Skin of body (tissue), 2 donors: ENCODE results near the gene CEP57L1. TPM values are rescaled to one million over a fixed set of nuclear protein-coding genes. Genes with fewer than 3 reads are reported as not detected.
"Not testable (repeated sequence)": the region's sequence is repeated elsewhere in the genome, so short reads cannot be mapped to it uniquely, and the experiment has no call there.

Experiments
- DNase-seq: peaks from one replicate; lab custom pipeline; 2025; lab: John Stamatoyannopoulos, UW
- total RNA-seq: library from RNA; depleted of rRNA; stranded (reverse); fragments of >200 nt; gene quantifications from one replicate; pipeline ENCODE4 v1.2.3, GENCODE V29; 2014

Gene CEP57L1
- total RNA-seq, 1 donor from 2014 or later = 36.8 TPM

DNA sequence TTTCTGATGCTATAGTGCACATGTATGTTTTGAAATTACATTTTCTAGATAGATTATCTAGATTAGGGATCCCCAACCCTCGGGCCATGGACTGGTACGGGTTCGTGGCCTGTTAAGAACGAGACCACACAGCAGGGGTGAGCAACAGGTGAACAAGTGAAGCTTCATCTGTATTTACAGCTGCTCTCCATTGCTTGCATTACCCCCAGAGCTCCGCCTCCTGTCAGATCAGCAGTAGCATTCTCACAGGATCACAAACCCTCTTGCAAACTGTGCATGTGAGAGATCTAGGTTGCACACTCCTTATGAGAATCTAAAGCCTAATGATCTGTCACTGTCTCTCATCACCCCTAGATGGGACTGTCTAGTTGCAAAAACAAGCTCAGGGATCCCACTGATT lies 10.4 kb downstream of the CEP57L1 start:
- no peak for DNase-seq

DNA sequence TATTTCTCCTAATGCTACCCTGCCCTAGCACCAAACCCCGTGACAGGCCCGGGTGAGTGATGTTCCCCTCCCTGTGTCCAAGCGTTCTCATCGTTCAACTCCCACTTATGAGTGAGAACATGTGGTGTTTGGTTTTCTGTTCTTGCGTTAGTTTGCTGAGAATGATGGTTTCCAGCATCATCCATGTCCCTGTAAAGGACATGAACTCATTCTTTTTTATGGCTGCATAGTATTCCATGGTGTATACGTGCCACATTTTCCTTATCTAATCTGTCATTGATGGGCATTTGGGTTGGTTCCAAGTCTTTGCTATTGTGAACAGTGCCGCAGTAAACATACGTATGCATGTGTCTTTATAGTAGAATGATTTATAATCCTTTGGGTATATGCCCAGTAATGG lies 14.4 kb downstream of the CEP57L1 start:
- DNase-seq = not testable (repeated sequence)

DNA sequence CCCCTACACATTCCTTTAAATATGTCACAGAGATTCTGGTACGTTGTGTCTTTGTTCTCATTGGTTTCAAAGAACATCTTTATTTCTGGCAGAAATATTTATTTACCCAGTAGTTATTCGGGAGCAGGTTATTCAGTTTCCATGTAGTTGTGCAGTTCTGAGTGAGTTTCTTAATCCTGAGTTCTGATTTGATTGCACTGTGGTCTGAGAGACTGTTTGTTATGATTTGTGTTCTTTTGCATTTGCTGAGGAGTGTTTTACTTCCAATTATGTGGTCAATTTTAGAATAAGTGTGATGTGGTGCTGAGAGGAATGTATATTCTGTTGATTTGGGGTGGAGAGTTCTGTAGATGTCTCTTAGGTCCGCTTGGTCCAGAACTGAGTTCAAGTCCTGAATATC lies 17.4 kb downstream of the CEP57L1 start:
- DNase-seq = not testable (repeated sequence)

DNA sequence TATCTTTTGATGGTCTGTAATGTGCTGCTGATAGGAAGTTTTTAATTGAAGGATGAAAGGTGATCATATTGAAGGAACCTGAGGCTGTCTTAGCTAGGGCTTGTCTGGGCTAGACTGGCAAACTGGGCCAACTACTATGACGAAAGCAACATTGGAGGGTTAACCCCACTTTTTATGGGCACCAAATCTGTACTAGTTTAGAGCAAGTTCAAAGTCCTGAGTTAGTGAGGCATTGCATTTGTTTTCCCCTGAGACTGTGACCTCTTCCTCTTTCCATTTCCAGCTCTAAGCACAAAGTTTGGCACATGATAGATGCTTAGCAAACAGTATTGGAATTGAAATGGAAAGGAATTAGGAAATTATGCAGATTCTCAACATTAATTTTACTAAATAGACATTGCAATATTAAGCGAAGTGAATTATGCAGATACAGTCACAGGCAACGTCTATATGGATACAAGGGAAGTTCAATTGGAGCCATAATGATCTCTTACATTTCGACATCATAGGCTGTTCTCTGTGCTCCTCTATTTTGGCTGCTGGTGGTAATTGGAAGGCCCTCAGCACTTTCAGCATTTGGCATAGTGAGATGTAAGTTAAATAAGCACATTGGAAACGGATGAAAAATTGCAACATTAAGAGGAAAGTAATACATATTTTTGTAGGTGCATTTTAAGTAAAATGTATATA lies 22.2 kb downstream of the CEP57L1 start:
- DNase-seq = peak; percentile 9

DNA sequence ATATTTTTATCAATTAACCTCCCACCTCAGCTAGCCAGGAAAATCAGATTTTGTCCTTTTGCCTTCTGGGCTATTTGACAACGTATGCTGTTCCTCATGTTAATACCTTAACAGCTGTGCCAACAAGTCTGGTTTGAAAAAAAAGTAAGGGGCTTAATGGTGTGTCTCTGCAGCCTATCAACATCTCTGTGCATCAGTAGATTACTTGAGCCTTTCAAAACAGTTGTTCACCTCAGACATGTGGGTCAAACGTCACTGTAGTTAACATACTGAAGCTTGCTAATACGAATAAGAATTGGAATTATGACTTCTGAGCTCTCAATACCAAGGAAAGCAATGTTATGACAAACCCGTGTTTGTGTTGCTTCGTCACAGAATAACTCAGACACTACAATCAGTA lies 23.0 kb downstream of the CEP57L1 start:
- no peak for DNase-seq

DNA sequence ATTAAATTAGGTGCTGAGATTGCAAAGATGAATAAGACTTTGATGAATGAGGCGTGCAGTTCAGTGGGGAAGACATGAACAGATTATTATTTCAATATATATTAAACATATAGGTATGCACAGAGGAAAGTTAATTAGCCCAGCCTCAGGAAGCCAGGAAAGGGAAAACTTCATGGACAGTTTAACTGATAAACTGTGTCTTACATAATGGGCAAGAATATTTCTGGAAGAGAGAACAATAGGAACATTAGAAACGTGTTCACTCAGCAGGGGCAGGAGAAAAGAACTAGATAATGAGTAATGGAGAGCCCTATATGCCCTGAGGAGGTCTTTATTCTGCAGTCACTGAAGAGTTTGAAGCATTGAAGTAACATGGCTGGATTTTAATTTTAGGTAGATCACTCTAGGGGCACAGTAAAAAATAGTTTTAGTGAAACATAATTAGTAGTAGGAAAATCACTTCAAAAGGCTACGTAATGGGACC lies 23.6 kb downstream of the CEP57L1 start:
- DNase-seq = no peak

DNA sequence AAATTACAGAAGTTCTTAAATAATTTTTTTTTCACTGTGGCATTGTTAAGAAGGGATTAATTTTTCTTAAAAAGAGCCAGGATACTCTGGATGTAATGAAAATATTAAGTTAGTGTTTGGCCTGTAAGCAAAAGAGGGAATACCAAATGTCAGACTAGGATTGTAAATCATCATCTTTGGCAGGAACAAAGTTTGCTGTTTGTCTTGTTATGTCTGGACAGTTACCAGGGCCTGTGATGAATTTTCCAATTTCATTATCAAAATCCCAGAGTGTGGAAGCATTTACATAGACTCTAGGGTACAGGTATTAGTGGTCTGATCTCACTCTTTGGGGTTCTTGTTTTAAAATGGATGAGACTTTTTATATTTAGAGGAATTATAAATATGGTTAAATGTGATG lies 26.1 kb downstream of the CEP57L1 start:
- DNase-seq = no peak

DNA sequence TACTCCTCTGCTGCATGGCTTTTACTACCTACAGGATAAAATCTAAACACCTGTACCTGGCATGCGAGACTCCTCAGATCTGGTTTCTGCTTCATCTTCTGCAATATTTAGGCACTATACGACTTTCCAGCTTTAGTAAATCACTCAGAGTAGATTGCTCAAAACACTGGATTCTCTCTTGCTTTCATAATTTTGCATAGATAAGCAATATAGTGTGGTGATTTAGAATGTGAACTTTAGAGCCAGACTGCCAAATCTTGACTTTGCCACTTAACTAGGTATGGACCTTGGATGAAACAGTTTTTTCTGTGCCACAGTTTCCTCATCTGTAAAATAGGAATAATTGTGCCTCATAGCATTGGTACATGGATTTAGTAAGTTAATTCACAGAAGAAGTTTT lies 28.9 kb downstream of the CEP57L1 start:
- DNase-seq = no peak

DNA sequence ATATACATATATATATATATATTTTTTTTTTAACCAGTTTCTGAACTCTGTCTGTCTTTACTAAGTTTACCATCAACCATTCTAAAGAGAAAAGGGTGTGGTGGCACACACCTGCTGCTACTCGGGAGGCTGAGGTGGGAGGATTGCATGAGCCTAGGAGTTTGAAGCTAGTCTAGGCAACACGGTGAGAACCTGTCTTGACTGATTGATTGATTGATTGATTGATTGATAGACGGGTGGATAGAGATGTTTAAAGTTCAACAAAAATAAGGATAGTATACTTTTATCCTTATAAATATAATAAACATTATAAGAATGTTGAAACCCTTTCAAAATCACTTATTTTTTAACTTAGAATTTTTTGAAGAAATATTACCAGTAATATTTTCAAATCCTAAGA lies 30.2 kb downstream of the CEP57L1 start:
- no peak for DNase-seq

DNA sequence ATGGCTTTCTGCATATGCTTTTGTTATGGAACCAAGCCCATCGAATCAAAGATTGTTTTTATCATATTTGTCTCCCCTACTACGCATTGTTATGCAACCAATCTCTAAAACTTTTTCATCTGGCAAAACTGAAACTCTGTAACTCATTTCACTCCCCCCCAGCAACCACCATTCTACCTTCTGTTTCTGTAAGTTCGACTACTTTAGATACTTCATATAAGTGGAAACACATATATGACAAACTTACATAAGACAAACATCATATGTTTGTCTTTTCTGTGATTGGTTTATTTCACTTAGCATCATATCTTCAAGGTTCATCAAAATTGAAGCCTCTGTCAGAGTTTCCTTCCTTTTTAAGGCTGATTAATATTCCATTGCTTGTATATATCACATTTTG lies 34.8 kb downstream of the CEP57L1 start:
- DNase-seq = no peak

DNA sequence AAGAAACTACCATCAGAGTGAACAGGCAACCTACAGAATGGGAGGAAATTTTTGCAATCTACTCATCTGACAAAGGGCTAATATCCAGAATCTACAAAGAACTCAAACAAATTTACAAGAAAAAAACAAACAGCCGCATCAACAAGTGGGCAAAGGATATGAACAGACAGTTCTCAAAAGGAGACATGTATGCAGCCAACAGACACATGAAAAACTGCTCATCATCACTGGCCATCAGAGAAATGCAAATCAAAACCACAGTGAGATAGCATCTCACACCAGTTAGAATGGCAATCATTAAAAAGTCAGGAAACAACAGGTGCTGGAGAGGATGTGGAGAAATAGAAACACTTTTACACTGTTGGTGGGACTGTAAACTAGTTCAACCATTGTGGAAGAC lies 40.3 kb downstream of the CEP57L1 start:
- DNase-seq = not testable (repeated sequence)

DNA sequence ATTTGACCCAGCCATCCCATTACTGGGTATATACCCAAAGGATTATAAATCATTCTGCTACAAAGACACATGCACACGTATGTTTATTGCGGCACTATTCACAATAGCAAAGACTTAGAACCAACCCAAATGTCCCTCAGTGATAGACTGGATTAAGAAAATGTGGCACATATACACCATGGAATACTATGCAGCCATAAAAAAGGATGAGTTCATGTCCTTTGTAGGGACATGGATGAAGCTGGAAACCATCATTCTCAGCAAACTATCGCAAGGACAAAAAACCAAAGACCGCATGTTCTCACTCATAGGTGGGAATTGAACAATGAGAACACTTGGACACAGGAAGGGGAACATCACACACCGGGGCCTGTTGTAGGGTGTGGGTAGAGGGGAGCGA lies 40.7 kb downstream of the CEP57L1 start:
- DNase-seq = not testable (repeated sequence)

DNA sequence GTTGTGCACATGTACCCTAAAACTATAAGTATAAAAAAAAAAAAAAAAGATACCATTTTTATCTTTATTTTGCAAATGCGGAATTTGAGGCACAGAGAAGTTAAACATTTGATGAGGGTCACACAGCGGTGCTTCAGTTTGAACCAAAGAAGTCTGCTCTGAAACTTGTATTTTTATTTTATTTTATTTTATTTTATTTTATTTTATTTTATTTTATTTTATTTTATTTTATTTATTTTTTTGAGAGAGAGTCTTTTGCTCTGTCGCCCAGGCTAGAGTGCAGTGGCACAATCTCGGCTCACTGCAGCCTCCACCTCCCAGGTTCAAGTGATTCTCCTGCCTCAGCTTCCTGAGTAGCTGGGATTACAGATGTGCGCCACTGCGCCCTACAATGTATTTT lies 41.2 kb downstream of the CEP57L1 start:
- not testable (repeated sequence) for DNase-seq

DNA sequence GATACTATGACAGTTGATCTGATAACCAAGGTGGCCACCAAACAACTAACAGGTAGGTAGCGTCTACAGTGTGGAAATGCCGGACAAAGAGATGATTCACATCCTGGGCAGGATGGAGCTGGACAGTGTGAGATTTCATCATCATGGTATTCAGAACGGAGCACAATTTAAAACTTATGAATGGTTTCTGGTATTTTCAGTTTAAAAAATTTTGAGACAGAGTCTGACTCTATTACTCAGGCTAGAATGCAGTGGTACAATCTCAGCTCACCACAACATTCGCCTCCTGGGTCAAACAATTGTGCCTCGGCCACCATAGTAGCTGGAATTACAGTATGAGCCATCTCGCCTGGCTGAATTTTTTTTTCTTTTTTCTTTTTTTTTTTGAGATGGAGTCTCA lies 43.8 kb downstream of the CEP57L1 start:
- DNase-seq = no peak

DNA sequence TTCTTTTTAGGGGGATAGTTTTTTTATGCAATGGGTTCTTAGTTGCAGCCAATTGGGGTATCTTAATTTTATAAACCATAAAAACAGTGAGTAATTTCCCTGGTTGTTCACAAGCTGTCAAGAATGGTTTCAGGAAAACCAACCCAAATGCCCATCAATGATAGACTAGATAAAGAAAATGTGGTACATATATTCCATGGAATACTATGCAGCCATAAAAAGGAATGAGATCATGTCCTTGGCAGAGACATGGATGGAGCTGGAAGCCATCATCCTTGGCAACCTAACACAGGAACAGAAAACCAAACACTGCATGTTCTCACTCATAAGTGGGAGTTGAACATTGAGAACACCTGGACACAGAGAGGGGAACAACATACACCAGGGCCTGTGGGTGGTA lies 46.8 kb downstream of the CEP57L1 start:
- DNase-seq = not testable (repeated sequence)

DNA sequence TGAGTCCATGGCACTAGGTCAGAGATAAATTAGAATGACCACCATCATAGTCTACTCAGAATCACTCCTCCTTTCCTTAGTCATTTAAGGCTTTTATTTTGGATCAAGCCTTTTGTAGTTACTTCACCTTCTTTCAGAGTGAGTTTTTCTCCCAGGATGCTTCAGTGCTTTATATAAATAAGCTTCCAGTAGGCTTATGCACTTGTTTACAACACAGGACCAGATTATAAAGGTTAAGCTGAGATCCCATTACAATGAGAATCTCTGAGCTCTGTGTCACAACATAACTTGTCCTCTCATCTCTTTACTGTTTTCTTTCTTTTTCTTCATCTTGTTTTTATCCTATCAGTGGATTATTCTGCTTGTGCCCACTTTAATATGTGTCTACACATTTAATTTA lies 47.9 kb downstream of the CEP57L1 start:
- no peak for DNase-seq

DNA sequence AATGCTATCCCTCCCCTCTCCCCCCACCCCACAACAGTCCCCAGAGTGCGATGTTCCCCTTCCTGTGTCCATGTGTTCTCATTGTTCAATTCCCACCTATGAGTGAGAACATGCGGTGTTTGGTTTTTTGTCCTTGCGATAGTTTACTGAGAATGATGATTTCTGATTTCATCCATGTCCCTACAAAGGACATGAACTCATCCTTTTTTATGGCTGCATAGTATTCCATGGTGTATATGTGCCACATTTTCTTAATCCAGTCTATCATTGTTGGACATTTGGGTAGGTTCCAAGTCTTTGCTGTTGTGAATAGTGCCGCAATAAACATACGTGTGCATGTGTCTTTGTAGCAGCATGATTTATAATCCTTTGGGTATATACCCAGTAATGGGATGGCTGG lies 52.9 kb downstream of the CEP57L1 start:
- DNase-seq = not testable (repeated sequence)

DNA sequence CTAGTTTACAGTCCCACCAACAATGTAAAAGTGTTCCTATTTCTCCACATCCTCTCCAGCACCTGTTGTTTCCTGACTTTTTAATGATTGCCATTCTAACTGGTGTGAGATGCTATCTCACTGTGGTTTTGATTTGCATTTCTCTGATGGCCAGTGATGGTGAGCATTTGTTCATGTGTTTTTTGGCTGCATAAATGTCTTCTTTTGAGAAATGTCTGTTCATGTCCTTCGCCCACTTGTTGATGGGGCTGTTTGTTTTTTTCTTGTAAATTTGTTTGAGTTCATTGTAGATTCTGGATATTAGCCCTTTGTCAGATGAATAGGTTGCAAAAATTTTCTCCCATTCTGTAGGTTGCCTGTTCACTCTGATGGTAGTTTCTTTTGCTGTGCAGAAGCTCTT lies 53.4 kb downstream of the CEP57L1 start:
- not testable (repeated sequence) for DNase-seq

DNA sequence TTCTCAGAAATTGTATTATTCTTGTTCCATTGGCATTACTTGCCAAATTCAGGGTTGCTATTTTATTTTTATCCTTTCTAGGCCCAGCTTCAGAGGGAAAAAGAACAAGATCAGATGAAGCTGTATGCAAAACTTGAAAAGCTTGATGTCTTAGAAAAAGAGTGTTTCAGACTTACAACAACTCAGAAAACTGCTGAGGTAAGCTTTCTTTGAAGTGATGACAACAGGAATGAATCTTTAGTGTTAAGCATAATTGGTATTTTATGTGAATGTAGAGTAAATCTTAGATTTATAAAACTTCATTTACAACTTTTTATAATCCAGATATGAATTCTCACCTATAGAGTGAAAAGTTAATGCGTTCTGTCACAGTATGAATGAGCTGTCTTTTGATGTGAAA lies 58.4 kb downstream of the CEP57L1 start:
- no peak for DNase-seq

DNA sequence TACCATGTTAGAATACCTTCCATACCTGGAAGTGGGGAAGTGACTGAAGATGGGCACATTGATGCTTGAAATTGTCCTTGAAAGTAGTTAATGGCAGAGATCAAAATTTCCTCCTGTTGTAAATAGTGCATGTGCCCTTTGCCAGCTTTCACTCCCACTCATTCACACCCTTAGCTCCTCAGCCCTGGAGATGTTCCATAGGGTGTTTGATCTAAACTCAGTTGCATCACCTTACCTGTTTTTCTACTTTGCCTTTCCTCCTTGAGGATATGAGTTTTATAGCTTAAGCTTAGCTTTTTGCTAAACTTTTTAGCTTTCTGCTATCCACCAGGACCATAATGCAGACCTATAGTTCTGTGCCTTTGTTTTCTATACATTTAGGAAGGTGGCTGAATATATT lies 69.0 kb downstream of the CEP57L1 start:
- DNase-seq = no peak

DNA sequence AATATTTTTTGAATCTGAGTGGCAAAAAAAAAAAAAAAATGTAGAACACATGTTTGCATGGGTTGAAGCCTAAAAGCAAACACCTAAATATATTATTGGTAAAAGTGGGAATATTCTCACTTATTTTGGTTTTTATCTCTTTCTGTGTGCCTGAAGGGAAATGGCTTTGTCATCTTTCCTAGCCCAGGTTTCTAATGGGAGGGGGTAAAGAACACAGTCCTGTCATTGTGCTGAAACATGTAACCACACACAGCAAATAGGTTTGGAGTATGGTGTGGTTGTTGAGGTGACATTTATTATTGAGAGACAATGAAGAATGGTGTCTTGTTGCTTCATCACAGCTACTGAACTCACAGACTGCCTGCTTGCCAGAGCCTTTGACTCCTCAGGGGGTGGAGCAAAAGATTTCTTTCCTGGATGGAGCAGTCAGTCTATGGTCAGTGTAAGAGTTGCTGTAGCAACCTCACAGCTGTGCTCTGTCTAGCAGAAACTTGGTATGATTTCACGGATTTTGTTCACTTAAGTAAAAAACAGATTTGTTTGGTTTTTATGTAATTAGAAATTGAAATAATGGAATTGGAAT lies 70.2 kb downstream of the CEP57L1 start:
- DNase-seq = peak; percentile 17

DNA sequence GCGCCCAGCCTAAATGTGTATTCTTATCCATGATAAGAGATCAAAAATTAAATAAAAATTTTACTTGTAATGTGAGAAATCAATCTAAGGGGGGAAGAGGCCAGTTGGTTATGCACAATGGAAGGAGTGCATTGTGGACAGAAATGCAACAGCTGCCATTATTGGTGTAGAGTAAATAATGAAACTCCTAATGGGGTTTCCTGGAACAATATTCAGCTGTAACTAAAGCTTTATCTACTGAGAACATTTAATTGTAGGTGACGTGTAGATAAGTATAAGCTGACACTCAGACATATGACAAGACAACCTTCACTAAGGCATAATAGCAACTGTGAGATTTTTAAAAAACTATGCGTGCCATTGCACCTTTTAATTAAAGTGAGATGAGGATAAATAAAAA lies 71.4 kb downstream of the CEP57L1 start:
- no peak for DNase-seq

DNA sequence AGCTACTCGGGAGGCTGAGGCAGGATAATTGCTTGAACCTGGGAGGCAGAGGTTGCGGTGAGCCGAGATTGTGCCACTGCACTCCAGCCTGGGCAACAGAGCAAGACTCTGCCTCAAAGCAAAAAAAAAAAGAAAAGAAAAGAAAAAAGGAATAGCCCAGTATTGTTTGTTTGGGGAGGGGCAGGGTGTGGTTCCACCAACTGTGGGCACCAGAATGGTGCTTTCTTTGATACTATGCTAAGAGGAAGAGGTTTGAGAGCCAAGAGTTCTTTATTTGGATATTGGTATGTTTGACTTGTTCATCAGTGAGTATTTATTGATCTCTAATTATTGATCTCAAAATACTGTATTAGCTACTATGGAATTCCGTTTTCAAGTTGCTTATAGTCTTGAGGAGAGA lies 72.3 kb downstream of the CEP57L1 start:
- no peak for DNase-seq
